HepG2 (cell line): ENCODE measurements around the gene FAM234A. TPM values are rescaled to one million over a fixed set of nuclear protein-coding genes. Genes with fewer than 3 reads are reported as not detected.

ENCODE experiments used
- HHEX ChIP-seq: IDR thresholded peaks from 2 replicates; pipeline ENCODE4 v1.6.1; 2016; ENCODE audit warnings: control low read depth
- JUNB ChIP-seq: sonication (generic); formaldehyde crosslinking; IDR thresholded peaks from 2 replicates; pipeline ENCODE4 v1.8.0; 2022; ENCODE audit warnings: missing genetic modification reagents, mild to moderate bottlenecking, borderline replicate concordance
- MED13 ChIP-seq: sonication (generic); formaldehyde crosslinking; IDR thresholded peaks from 2 replicates; pipeline ENCODE4 v1.5.0; 2020; ENCODE audit warnings: missing genetic modification reagents
- NFE2L2 ChIP-seq: fragments of 150-350 bp; IDR thresholded peaks from 2 replicates; pipeline ENCODE4 v1.6.1; 2014; ENCODE audit warnings: low read length
- PHF20 ChIP-seq: sonication (generic); formaldehyde crosslinking; IDR thresholded peaks from 2 replicates; pipeline ENCODE4 v1.5.0; 2020; ENCODE audit warnings: mild to moderate bottlenecking, missing genetic modification reagents
- SIX4 ChIP-seq: sonication (generic); formaldehyde crosslinking; IDR thresholded peaks from 2 replicates; pipeline ENCODE4 v1.4.0; 2020; ENCODE audit warnings: missing genetic modification reagents
- TERF1 ChIP-seq: sonication (generic); formaldehyde crosslinking; IDR thresholded peaks from 2 replicates; pipeline ENCODE4 v1.8.0; 2022; ENCODE audit warnings: mild to moderate bottlenecking, missing genetic modification reagents, moderate library complexity
- UBTF ChIP-seq: sonication (generic); formaldehyde crosslinking; IDR thresholded peaks from 2 replicates; pipeline ENCODE4 v1.4.0; 2020; ENCODE audit warnings: mild to moderate bottlenecking, missing genetic modification reagents
- ZBTB1 ChIP-seq: sonication (generic); formaldehyde crosslinking; IDR thresholded peaks from 2 replicates; pipeline ENCODE4 v1.4.0; 2020; ENCODE audit warnings: missing genetic modification reagents, borderline replicate concordance
- ZBTB42 ChIP-seq: sonication (generic); formaldehyde crosslinking; IDR thresholded peaks from 2 replicates; pipeline ENCODE4 v1.5.0; 2020; ENCODE audit warnings: mild to moderate bottlenecking, missing genetic modification reagents
- ZNF260 ChIP-seq: sonication (generic); formaldehyde crosslinking; IDR thresholded peaks from 2 replicates; pipeline ENCODE4 v1.4.0; 2020; ENCODE audit warnings: missing genetic modification reagents, low read depth, mild to moderate bottlenecking, borderline replicate concordance
- ZNF562 ChIP-seq: sonication (generic); formaldehyde crosslinking; IDR thresholded peaks from 2 replicates; pipeline ENCODE4 v1.8.0; 2022; ENCODE audit warnings: missing genetic modification reagents, borderline replicate concordance
- ZNF703 ChIP-seq: sonication (generic); formaldehyde crosslinking; IDR thresholded peaks from 2 replicates; pipeline ENCODE4 v1.5.1; 2020; ENCODE audit warnings: missing genetic modification reagents, mild to moderate bottlenecking, moderate library complexity, borderline replicate concordance
- ZZZ3 ChIP-seq: sonication (generic); formaldehyde crosslinking; IDR thresholded peaks from 2 replicates; pipeline ENCODE4 v1.4.0; 2020; ENCODE audit warnings: missing genetic modification reagents, mild to moderate bottlenecking, borderline replicate concordance
- polyA plus RNA-seq, 8 experiments: library from polyadenylated mRNA; depleted of rRNA in 3 of 8; stranded (reverse) in 7 of 8; unstranded in 1 of 8; fragments of >200 nt; fragmentation: Illumina TruSeq in 4 of 8; extraction: Trizol in 4 of 8; gene quantifications; 2 replicates each; pipeline versions ENCODE4 v1.2.1 to v1.2.3, GENCODE V29; 2011 to 2016; ENCODE audit warnings: low read depth in 4 of 8, missing spikeins in 1 of 8, mixed read lengths in 1 of 8; ENCODE audit not compliant: insufficient read depth in 1 of 8
- total RNA-seq, 5 experiments: library from RNA; depleted of rRNA; stranded (reverse); fragments of >200 nt; fragmentation: Illumina TruSeq; extraction: Trizol; gene quantifications; 2 replicates each; pipeline ENCODE4 v1.2.3, GENCODE V29; 2016; ENCODE audit warnings: low read depth in 1 of 5
- TF ChIP-seq, protein P1 (sequence below): sonication (generic); formaldehyde crosslinking; IDR thresholded peaks from 2 replicates; pipeline ENCODE4 v1.4.0; 2020; ENCODE audit warnings: missing genetic modification reagents, mild to moderate bottlenecking, borderline replicate concordance
- TF ChIP-seq, protein P2 (sequence below): sonication (generic); formaldehyde crosslinking; IDR thresholded peaks from 2 replicates; pipeline ENCODE4 v1.4.0; 2020; ENCODE audit warnings: mild to moderate bottlenecking, missing genetic modification reagents

FAM234A gene
- total and polyA plus RNA-seq, 2 of the 13 experiments (the other 11 are each of a cell fraction or from before 2014, with no cell fraction given): 29.2 to 34.4 TPM

DNA sequence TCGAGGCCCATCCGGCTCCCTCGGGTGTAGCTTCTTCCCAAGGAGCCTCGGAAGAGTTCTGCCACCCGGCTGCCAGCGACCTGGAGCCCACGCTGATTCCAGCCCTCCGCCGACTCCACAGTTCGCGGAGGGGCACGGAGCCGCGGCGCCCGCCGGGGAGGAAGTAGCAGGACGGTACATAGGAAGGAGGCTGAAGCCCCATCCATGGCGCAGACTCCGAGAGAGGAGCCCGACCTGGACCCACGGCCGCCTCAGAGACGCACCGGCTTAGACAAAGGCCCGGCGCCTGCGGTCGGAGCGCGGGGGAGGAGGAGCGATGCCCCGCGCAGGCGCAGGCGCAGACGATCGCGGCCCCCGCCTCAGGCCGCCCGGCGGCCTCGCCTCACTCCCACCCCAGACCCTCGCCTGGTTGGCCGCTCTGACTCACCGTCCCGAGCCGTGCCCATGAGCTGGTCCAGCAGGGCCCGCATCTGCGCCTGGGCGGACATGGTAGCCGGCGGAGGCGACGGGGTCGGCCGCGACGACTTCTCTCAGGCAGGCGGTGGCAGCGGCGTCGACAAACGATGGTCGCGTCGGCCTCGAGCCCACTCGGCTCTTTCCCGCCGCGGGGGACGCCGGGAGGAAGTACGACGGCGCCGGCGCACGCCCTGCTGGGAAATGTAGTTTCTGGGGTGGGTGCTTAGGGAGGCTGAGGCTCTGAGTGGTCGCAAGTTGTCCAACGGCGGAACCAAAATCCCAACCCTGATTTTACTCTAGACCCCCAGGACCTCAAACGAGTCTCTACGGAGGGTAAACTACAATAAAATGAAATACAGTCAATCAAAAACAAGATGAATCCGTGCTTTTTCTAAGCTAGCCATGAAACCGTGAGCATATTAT lies 5.5 kb upstream of the FAM234A start, which contains the start of gene LUC7L (continued):
- TF ChIP-seq, protein P1, sequence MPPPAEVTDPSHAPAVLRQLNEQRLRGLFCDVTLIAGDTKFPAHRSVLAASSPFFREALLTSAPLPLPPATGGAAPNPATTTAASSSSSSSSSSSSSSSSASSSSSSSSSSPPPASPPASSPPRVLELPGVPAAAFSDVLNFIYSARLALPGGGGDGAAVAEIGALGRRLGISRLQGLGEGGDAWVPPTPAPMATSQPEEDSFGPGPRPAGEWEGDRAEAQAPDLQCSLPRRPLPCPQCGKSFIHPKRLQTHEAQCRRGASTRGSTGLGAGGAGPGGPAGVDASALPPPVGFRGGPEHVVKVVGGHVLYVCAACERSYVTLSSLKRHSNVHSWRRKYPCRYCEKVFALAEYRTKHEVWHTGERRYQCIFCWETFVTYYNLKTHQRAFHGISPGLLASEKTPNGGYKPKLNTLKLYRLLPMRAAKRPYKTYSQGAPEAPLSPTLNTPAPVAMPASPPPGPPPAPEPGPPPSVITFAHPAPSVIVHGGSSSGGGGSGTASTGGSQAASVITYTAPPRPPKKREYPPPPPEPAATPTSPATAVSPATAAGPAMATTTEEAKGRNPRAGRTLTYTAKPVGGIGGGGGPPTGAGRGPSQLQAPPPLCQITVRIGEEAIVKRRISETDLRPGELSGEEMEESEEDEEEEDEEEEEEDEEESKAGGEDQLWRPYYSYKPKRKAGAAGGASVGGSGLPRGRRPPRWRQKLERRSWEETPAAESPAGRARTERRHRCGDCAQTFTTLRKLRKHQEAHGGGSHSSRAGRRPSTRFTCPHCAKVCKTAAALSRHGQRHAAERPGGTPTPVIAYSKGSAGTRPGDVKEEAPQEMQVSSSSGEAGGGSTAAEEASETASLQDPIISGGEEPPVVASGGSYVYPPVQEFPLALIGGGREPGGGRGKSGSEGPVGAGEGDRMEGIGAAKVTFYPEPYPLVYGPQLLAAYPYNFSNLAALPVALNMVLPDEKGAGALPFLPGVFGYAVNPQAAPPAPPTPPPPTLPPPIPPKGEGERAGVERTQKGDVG (CRISPR knock-in tag): 0 out of 2 replicates have a peak, but pooled peaks have one; percentile 65
- TF ChIP-seq SIX4 (CRISPR knock-in tag) (peak; percentile 30; the same call in 1 of the 2 replicates), UBTF (CRISPR knock-in tag) (peak; percentile 85), ZNF703 (no peak), ZNF562 (CRISPR knock-in tag) (no peak), MED13 (CRISPR knock-in tag) (peak; percentile 93), JUNB (CRISPR knock-in tag) (peak; percentile 53; the same call in 1 of the 2 replicates), TERF1 (CRISPR knock-in tag) (peak; percentile 75; the same call in 1 of the 2 replicates), ZBTB42 (CRISPR knock-in tag) (peak; percentile 91), ZZZ3 (CRISPR knock-in tag) (peak; percentile 57; the same call in 1 of the 2 replicates), ZBTB1 (CRISPR knock-in tag) (peak; percentile 58; the same call in 1 of the 2 replicates), HHEX (CRISPR knock-in tag) (no peak), NFE2L2 (no peak), PHF20 (CRISPR knock-in tag) (peak; percentile 91), ZNF260 (no peak)
- TF ChIP-seq, protein P2, sequence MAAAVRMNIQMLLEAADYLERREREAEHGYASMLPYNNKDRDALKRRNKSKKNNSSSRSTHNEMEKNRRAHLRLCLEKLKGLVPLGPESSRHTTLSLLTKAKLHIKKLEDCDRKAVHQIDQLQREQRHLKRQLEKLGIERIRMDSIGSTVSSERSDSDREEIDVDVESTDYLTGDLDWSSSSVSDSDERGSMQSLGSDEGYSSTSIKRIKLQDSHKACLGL: peak; percentile 97
